ENCODE results near the gene GPR107.

DNA sequence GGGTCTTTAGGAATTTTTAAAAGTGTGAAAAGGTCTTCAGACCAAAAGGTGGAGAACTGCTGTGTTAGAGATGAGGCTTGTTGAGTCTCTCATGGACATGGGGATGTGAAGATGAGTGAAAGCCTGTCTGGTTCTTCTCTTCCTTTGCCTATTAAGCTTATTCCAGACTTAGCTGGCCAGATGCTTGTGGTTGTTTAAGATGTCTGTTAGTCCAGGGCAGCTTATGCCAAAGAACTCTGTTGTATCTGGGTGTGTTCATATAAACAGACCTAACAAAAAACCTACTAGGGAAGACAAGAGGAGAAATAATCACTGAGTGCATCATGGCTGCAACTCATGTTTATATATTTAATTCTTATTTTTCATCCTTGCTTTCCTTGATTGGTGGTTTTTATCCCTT, 61.0 kb downstream of the GPR107 start:
- TF ChIP-seq POLR2A (IDR thresholded peaks at IDR 0.05), result no peak
- TF ChIP-seq, protein P1, sequence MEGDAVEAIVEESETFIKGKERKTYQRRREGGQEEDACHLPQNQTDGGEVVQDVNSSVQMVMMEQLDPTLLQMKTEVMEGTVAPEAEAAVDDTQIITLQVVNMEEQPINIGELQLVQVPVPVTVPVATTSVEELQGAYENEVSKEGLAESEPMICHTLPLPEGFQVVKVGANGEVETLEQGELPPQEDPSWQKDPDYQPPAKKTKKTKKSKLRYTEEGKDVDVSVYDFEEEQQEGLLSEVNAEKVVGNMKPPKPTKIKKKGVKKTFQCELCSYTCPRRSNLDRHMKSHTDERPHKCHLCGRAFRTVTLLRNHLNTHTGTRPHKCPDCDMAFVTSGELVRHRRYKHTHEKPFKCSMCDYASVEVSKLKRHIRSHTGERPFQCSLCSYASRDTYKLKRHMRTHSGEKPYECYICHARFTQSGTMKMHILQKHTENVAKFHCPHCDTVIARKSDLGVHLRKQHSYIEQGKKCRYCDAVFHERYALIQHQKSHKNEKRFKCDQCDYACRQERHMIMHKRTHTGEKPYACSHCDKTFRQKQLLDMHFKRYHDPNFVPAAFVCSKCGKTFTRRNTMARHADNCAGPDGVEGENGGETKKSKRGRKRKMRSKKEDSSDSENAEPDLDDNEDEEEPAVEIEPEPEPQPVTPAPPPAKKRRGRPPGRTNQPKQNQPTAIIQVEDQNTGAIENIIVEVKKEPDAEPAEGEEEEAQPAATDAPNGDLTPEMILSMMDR (IDR thresholded peaks at IDR 0.05), result no peak

All from esophagus squamous epithelium (tissue), 4 donors.